Ishikawa (cell line): ENCODE measurements around the gene SLC43A3.

ENCODE experiments used
- CEBPB ChIP-seq: IDR thresholded peaks from 2 replicates; pipeline ENCODE4 v1.6.1; 2012
- CREB1 ChIP-seq: IDR thresholded peaks from 2 replicates; pipeline ENCODE4 v1.6.1; 2012; ENCODE audit warnings: low read depth
- EGR1 ChIP-seq: IDR thresholded peaks from 2 replicates; pipeline ENCODE4 v1.6.1; 2012
- EP300 ChIP-seq: IDR thresholded peaks from 2 replicates; pipeline ENCODE4 v1.6.1; 2012; ENCODE audit warnings: borderline replicate concordance
- FOXM1 ChIP-seq: IDR thresholded peaks from 2 replicates; pipeline ENCODE4 v1.6.1; 2012; ENCODE audit warnings: low read depth, borderline replicate concordance
- NFIC ChIP-seq: IDR thresholded peaks from 2 replicates; pipeline ENCODE4 v1.6.1; 2012
- RAD21 ChIP-seq: IDR thresholded peaks from 2 replicates; pipeline ENCODE4 v1.6.1; 2012; ENCODE audit warnings: low read depth
- TAF1 ChIP-seq: IDR thresholded peaks from 2 replicates; pipeline ENCODE4 v1.6.1; 2012; ENCODE audit warnings: low read depth, mild to moderate bottlenecking
- TCF12 ChIP-seq: IDR thresholded peaks from 2 replicates; pipeline ENCODE4 v1.6.1; 2012; ENCODE audit warnings: low read depth
- TEAD4 ChIP-seq: IDR thresholded peaks from 2 replicates; pipeline ENCODE4 v1.6.1; 2012
- YY1 ChIP-seq: IDR thresholded peaks from 2 replicates; pipeline ENCODE4 v1.6.1; 2012; ENCODE audit warnings: low read depth
- ZBTB7A ChIP-seq: IDR thresholded peaks from 2 replicates; pipeline ENCODE4 v1.6.1; 2012; ENCODE audit warnings: low read depth
- TF ChIP-seq, protein P1 (sequence below): IDR thresholded peaks from 2 replicates; pipeline ENCODE4 v1.6.1; 2012; ENCODE audit warnings: low read depth, mild to moderate bottlenecking
- TF ChIP-seq, protein P2 (sequence below): IDR thresholded peaks from 2 replicates; pipeline ENCODE4 v1.6.1; 2012

SLC43A3 gene

DNA sequence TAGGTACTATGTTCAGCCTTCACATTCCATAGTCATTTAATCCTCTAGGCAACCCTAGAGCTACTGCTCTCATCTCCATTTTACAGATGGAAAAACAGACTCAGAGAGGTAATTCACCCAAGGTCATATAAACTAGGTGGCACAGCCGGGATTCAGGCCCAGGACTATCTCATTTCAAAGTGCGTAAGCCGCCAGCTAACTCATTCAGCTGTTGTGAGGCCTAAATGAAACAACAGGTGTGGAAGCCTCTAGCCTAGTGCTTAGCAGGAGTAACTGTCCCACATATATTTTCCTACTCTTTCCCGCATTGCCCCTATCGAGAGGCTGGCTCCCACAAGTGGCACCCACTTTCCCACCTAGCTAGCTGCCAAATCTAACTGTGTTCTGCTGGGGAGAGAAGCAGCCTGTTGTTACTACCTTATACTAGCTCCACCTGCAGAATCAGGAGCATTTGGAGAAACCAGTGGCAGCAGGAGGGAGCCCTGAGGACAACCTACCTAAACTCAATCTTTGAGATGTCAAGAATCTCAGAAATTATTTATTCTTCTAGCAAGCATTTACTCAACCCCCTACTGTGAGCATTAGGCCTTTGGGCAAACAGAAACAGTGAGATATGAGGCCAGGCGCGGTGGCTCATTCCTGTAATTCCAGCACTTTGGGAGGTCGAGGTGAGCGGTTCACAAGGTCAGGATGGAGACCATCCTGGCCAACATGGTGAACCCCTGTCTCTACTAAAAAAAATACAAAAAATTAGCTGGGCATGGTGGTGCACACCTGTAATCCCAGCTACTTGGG lies 66.8 kb downstream of the SLC43A3 start:
- TF ChIP-seq TEAD4 (0 out of 2 replicates have a peak, but pooled peaks have one; percentile 11), EGR1 (no peak), TCF12 (no peak), EP300 (no peak)
- TF ChIP-seq, protein P1, sequence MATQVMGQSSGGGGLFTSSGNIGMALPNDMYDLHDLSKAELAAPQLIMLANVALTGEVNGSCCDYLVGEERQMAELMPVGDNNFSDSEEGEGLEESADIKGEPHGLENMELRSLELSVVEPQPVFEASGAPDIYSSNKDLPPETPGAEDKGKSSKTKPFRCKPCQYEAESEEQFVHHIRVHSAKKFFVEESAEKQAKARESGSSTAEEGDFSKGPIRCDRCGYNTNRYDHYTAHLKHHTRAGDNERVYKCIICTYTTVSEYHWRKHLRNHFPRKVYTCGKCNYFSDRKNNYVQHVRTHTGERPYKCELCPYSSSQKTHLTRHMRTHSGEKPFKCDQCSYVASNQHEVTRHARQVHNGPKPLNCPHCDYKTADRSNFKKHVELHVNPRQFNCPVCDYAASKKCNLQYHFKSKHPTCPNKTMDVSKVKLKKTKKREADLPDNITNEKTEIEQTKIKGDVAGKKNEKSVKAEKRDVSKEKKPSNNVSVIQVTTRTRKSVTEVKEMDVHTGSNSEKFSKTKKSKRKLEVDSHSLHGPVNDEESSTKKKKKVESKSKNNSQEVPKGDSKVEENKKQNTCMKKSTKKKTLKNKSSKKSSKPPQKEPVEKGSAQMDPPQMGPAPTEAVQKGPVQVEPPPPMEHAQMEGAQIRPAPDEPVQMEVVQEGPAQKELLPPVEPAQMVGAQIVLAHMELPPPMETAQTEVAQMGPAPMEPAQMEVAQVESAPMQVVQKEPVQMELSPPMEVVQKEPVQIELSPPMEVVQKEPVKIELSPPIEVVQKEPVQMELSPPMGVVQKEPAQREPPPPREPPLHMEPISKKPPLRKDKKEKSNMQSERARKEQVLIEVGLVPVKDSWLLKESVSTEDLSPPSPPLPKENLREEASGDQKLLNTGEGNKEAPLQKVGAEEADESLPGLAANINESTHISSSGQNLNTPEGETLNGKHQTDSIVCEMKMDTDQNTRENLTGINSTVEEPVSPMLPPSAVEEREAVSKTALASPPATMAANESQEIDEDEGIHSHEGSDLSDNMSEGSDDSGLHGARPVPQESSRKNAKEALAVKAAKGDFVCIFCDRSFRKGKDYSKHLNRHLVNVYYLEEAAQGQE, result no peak
- TF ChIP-seq, protein P2, sequence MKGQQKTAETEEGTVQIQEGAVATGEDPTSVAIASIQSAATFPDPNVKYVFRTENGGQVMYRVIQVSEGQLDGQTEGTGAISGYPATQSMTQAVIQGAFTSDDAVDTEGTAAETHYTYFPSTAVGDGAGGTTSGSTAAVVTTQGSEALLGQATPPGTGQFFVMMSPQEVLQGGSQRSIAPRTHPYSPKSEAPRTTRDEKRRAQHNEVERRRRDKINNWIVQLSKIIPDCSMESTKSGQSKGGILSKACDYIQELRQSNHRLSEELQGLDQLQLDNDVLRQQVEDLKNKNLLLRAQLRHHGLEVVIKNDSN, result no peak

DNA sequence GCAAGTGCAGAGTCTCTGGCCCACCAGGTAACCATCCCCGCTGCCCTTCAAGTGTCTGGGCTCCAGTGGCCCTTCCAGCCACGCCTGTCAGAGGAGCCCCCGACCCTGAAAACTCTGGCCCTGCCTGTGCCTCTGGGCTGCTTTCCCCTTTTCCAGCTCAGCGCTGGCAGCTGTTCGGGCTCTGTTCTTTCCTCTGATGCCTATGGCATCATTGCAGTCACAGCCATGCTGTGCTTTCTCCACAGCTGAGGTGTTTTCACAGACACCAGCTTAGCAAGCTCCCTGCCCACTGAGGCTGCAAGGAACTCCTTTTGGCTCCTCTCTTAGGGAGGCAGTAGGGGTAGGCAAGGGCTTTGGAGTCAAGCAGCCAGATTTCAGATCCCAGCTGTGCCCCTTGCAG lies 67.5 kb downstream of the SLC43A3 start:
- no peak for TF ChIP-seq TCF12

DNA sequence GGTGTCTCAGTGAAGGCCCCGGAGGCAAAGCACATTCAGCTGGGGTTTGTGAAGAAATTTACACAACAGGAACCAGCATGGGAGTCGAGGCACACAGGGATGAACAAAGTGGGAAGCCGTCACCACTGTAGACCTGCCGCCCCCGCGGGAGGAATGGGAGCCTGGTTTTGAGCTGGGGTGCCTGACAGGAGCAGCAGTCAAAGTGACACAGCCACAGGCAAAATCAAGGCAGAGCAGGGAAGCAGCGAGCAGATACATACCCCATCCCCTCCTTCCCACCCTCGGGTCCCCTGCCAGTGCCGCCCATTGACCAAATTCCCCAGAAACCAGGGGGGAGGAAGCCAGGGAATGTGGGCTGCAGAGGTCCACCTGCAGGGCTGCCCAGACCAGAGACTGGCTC lies 67.9 kb downstream of the SLC43A3 start:
- TF ChIP-seq EP300 (no peak), CREB1 (no peak), YY1 (no peak), FOXM1 (no peak), TCF12 (no peak)

DNA sequence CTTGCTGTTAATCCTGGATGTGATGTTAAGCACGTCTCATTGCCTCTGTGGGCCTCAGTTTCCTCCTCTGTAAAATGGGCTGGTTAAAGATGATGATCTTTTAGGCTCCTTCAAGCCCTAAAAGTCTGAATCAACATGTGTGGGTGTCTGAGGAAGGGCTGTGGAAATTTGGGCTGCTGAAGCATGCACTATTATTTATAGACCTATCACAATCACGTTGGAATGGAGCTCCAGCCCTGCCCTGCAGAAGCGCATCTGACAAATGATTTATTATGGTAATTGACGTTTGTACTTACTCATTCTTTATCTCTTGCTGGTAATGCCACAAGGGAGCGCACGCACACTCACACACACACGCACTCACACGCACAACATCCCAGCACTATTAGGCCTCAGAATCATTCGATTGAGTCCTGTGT lies 68.4 kb downstream of the SLC43A3 start:
- TF ChIP-seq, protein P2, result no peak
- TF ChIP-seq ZBTB7A (no peak), CREB1 (no peak), TEAD4 (no peak), TAF1 (no peak)
- TF ChIP-seq, protein P1, result no peak

DNA sequence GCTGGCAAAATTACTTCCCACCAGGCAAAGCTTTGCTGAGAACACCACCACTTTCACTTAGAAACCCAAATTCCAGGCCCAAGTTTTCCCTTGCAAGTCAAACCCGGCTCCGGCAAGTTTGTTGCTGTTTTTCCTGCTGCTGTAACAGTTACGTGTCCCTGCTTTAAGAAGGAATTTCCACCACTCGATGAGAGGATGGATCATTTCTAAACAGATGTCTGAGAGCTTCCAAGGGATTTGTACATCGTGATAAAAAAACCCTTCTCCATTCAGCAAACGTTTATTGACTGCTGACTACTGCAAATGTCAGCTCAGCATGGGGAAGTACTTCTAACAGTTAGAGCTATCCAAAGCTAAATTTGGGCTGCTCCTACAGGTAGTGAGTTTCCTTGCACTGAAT lies 69.1 kb downstream of the SLC43A3 start:
- TF ChIP-seq, protein P2, result no peak
- TF ChIP-seq TAF1, result no peak

DNA sequence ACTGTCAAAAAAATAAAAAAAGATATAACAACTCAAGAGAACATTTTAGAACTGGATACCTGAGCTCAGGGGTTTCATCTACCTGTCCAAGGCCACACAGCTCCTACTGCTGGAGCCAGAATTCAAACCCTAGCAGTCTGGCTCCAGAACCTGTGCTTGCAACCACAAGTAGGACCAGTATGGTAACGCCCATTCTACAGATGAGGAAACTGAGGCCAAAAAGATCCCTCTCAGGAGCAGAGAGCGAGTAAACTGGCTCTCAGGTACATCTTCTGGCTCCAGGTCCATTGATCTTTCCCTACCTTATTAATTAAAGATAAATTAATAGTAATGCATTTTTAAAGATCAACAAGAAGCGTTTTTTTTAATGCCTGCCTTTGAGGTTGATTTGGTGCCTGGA lies 69.6 kb downstream of the SLC43A3 start:
- TF ChIP-seq TEAD4, result no peak
- no peak for TF ChIP-seq NFIC
- TF ChIP-seq TAF1, result no peak
- no peak for TF ChIP-seq CEBPB
- no peak for TF ChIP-seq EGR1
- TF ChIP-seq RAD21, result no peak
